AG09319 (cell line): Measurements from ENCODE around the gene MMS19.
"Not testable (repeated sequence)": the region's sequence is repeated elsewhere in the genome, so short reads cannot be mapped to it uniquely, and the experiment has no call there.

Experiments used
- DNase-seq: peaks from one replicate; pipeline ENCODE4 v3.0.0-alpha.2; 2010; ENCODE audit warnings: low read depth; ENCODE audit errors: extremely low read depth
- TF ChIP-seq, protein P1 (sequence below): IDR thresholded peaks from 2 replicates; pipeline ENCODE4 v1.5.1; 2011; ENCODE audit warnings: low read depth, mild to moderate bottlenecking, inconsistent platforms, low read length, moderate library complexity

MMS19 gene

DNA sequence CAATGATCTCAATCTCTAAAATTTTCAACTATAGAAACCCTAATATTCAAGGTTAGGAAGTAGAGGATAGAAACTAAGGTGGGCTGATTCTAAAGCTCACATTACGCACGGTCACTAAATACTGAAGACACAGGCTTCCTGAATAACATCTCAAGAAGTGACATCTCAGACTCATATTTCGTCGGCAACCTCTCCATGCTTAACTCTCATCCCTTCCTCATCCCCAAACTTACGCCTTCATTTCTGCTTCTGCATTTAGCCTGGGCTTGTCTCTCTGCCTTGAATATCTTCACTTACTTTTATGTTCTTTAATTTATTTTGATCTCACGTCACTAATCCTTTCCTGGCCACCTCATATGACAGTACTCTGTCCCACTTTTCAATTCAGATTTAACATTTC is 63.0 kb downstream of the MMS19 start:
- no peak for DNase-seq
- TF ChIP-seq, protein P1, sequence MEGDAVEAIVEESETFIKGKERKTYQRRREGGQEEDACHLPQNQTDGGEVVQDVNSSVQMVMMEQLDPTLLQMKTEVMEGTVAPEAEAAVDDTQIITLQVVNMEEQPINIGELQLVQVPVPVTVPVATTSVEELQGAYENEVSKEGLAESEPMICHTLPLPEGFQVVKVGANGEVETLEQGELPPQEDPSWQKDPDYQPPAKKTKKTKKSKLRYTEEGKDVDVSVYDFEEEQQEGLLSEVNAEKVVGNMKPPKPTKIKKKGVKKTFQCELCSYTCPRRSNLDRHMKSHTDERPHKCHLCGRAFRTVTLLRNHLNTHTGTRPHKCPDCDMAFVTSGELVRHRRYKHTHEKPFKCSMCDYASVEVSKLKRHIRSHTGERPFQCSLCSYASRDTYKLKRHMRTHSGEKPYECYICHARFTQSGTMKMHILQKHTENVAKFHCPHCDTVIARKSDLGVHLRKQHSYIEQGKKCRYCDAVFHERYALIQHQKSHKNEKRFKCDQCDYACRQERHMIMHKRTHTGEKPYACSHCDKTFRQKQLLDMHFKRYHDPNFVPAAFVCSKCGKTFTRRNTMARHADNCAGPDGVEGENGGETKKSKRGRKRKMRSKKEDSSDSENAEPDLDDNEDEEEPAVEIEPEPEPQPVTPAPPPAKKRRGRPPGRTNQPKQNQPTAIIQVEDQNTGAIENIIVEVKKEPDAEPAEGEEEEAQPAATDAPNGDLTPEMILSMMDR = no peak

- TF ChIP-seq, protein P1 = no peak
- no peak for DNase-seq
Measured at GRCh38 chr10:97434557-97434956, 63.7 kb downstream of the MMS19 start.

DNA sequence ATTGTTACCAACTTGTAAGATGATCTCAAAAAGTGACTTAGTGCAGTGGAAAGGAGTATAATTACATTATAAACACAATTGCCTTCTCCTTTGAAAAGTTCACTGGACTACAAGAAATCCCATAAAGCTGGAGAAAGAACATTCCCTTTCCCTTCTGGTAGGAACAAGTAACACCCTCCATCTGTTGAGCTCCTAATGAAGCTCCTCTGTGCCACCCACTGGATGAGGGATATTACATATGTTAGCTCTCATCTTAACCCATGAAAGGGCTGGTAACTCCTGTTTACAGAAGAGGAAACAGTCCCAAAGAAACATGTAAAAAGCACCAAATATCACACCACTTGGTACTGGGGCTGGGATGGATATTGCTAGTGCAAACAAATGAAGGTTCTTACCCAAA is 64.2 kb downstream of the MMS19 start:
- TF ChIP-seq, protein P1 = no peak
- DNase-seq = no peak

DNA sequence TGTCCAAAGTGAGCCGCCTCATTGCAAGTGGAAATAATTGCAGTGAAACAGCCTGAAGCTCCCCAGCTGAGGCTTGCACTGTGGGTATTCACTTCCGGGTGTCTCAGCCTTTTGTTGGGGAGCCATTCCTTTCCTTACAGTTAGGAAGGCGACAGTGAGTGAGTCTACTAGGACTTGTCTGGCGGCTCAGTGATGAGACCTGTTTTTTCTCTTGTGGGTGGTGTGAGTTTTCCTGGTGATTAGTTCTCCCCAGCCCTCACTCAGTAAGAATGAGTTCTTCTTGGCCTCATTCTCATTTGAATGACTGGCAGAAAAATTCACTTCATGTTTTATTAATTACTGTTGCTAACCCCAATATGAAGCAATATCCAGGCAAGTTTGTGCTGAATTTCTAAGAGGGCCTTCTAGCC is 69.6 kb downstream of the MMS19 start:
- TF ChIP-seq, protein P1 = no peak

DNA sequence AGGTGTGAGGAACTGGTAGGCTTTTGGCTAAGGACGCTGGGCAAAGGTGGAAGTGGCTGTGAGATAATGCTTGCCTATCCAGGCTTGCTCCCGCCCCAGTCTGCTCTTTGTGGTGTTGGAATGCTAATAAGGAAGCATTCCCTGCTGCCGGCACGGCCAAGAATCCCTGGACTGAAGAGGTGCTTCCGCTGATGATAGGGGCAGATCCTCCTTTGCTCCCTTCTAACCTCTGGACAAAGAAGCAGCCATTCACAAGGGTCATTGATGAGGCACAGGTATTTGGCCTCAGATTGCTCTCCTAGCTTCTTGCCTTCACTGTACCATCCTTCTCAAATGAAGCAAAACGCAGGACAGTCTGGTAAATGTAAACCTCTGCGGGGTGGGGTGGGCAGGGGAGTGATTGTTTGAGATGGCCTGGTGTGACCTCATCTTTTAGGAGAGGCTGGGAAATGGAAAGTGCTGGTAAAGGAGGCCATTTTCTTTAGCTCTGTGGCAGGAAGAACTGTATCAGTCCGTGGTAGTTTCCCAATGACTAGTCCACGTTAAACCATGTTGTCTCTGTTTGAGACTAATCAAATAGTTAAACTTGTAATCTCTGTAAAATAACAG is 70.5 kb downstream of the MMS19 start:
- TF ChIP-seq, protein P1 = no peak
- no peak for DNase-seq

More for the DNA sequence above, 69.6 kb downstream of the MMS19 start:
- no peak for DNase-seq

DNA sequence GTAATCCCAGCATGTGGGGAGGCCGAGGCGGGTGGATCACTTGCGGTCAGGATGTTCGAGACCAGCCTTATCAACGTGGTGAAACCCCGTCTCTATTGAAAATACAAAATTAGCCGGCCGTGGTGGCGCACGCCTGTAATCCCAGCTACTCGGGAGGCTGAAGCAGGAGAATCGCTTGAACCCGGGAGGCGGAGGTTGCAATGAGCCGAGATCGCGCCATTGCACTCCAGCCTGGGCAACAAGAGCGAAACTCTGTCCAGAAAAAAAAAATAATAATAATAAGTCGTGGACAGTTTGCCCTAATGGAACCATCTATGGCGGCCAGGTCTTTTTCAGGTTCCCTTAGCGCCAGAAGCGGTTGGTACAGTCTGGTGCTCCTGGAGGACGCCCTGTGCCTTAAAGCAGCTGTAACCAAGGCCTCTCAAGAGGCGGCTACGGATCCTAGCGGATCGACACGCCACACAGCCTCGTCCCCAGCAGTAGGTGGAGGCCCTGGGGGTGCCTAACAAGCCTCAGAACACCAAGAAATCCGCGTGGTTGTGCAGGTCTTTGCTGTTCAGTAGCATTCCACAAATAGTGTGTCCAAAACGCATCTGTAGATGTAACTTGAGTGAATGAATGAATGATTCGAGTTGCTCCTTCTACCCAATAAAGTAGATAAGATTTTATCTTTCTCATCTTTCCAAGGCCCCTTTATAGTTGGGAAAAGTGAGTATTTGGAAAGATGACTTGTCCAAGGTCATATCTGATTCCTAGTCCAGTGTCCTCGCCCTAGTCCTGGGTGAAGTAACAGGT is 71.2 kb downstream of the MMS19 start:
- TF ChIP-seq, protein P1 = no peak
- no peak for DNase-seq

DNA sequence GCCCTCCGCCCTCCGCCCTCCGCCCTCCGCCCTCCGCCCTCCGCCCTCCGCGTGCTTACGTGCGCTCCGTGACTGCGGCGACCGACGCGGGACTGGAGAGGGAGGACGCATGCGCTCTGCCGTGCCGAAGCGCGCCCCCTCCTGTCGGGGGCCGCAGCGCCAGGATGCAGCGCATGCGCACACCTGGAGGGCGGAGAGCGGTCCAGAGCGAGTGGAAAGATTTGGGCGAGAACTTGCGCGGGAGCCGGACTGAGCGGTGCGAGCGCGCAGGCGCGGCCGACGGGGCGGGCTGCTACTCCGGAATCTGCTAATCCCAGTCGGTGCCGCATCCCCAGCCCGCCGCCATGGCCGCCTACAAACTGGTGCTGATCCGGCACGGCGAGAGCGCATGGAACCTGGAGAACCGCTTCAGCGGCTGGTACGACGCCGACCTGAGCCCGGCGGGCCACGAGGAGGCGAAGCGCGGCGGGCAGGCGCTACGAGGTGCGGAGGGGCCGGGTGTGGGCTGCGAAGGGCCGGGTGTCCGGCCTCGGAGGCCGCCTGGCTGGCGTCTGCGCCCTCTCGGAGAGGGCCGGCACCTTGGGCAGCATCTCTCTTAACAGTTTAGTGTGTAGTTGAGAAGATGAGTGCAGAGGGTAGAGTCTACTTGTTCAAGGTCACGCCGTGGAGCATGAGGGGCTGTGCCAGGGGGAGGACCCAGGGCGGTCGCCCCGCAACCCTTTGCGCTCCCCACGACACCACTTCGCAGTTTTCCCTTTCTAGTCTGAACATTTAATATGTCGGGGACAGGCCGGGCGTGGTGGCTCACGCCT is 72.1 kb downstream of the MMS19 start, which contains the start of gene PGAM1:
PGAM1 (plus strand) TSS at position 228 of the 812 bp plus-strand sequence; CDS start at position 345, 117 bp downstream.
- TF ChIP-seq, protein P1 = peak; percentile 71
- peak; percentile 93 for DNase-seq

DNA sequence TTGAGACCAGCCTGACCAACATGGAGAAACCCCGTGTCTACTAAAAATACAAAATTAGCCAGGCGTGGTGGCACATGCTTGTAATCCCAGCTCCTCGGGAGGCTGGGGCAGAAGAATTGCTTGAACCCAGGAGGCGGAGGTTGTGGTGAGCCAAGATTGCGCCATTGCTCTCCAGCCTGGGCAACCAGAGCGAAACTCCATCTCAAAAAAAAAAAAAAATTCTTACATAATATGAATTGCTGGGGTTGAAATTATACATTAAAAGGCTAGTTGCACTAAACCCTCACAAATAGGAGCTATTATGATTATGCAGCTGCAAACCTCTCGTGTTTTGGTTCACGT is 74.5 kb downstream of the MMS19 start:
- DNase-seq = not testable (repeated sequence)
